OCI-LY3 (cell line): ENCODE measurements around the gene RIN3.

ENCODE experiments used
- H2AFZ ChIP-seq: fragments of 200-600, 300-600 bp; shearing (Covaris generic); 2 replicates; pipeline ENCODE4 v1.6.0; 2014; ENCODE audit warnings: antibody characterized with exemption, low read depth, low read length
- H3K27ac ChIP-seq: fragments of 200-600, 300-600 bp; sonication (generic); 2 replicates; pipeline ENCODE4 v1.5.1; 2014; ENCODE audit warnings: mild to moderate bottlenecking, low read length, moderate library complexity, mixed read lengths
- H3K27me3 ChIP-seq: fragments of 200-600, 300-600 bp; sonication (generic); 2 replicates; pipeline ENCODE4 v1.6.1; 2014; ENCODE audit warnings: low read depth, low read length, mixed read lengths
- H3K36me3 ChIP-seq: fragments of 200-600, 300-600 bp; sonication (generic); replicated peaks from 2 replicates; pipeline ENCODE3; 2014; ENCODE audit warnings: low read depth, low read length, mixed read lengths
- H3K4me1 ChIP-seq: fragments of 300-600, 200-600 bp; sonication (generic); 2 replicates; pipeline ENCODE4 v1.6.1; 2014; ENCODE audit warnings: low read length, mixed read lengths
- H3K4me2 ChIP-seq: fragments of 200-600, 300-600 bp; sonication (generic); 2 replicates; pipeline ENCODE4 v1.6.1; 2014; ENCODE audit warnings: low read length, mixed read lengths
- H3K4me3 ChIP-seq: fragments of 300-600, 200-600 bp; sonication (generic); 2 replicates; pipeline ENCODE4 v1.5.1; 2014; ENCODE audit warnings: antibody characterized with exemption, mild to moderate bottlenecking, low read length, moderate library complexity
- H3K79me2 ChIP-seq: fragments of 300-600, 200-600 bp; shearing (Covaris generic); 2 replicates; pipeline ENCODE4 v1.6.1; 2014; ENCODE audit warnings: mild to moderate bottlenecking, low read length, mixed read lengths
- H3K9ac ChIP-seq: fragments of 300-600, 200-600 bp; shearing (Covaris generic); 2 replicates; pipeline ENCODE4 v1.6.0; 2014; ENCODE audit warnings: mild to moderate bottlenecking, low read length, moderate library complexity
- H3K9me3 ChIP-seq: fragments of 200-600, 300-600 bp; shearing (Covaris generic); 2 replicates; pipeline ENCODE4 v1.6.1; 2014; ENCODE audit warnings: low read length, mixed read lengths; ENCODE audit not compliant: insufficient read depth
- H4K20me1 ChIP-seq: fragments of 200-600, 300-600 bp; sonication (generic); 2 replicates; pipeline ENCODE4 v1.6.1; 2016; ENCODE audit warnings: low read length, mixed read lengths; ENCODE audit not compliant: insufficient read depth
- EZH2phosphoT487 ChIP-seq: fragments of 200-600 bp; shearing (Covaris generic); IDR thresholded peaks from 2 replicates; pipeline ENCODE4 v1.6.1; 2018; ENCODE audit warnings: antibody characterized with exemption, mixed run types, low read depth
- TF ChIP-seq, protein P1 (sequence below): fragments of 200-600, 300-600 bp; sonication (generic); IDR thresholded peaks from 2 replicates; pipeline ENCODE4 v1.5.1; 2014; ENCODE audit warnings: antibody characterized with exemption, low read length, low read depth

RIN3 gene

GRCh38 chr14:92616178-92616577, 102.6 kb downstream of the RIN3 start:
- TF ChIP-seq EZH2phosphoT487, result no peak
- TF ChIP-seq, protein P1, sequence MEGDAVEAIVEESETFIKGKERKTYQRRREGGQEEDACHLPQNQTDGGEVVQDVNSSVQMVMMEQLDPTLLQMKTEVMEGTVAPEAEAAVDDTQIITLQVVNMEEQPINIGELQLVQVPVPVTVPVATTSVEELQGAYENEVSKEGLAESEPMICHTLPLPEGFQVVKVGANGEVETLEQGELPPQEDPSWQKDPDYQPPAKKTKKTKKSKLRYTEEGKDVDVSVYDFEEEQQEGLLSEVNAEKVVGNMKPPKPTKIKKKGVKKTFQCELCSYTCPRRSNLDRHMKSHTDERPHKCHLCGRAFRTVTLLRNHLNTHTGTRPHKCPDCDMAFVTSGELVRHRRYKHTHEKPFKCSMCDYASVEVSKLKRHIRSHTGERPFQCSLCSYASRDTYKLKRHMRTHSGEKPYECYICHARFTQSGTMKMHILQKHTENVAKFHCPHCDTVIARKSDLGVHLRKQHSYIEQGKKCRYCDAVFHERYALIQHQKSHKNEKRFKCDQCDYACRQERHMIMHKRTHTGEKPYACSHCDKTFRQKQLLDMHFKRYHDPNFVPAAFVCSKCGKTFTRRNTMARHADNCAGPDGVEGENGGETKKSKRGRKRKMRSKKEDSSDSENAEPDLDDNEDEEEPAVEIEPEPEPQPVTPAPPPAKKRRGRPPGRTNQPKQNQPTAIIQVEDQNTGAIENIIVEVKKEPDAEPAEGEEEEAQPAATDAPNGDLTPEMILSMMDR, result no peak
- H3K4me2 ChIP-seq, result no peak overlapping the region
- H3K27me3 ChIP-seq, result no peaks in the 10 kb centered on the region
- H3K79me2 ChIP-seq, result no peaks in the 10 kb centered on the region
- no peaks in the 10 kb centered on the region for H4K20me1 ChIP-seq
- no peak overlapping the region for H3K27ac ChIP-seq
- H3K4me1 ChIP-seq, result peaks cover 23% of the 10 kb centered on the region
- no peak overlapping the region for H3K9ac ChIP-seq
- H3K4me3 ChIP-seq, result no peak overlapping the region
- H3K36me3 ChIP-seq, result no peaks in the 10 kb centered on the region
- no peaks in the 10 kb centered on the region for H3K9me3 ChIP-seq
- no peak overlapping the region for H2AFZ ChIP-seq

- TF ChIP-seq, protein P1, result no peak
- no peak for TF ChIP-seq EZH2phosphoT487
- Histone ChIP-seq H3K9ac (no peak overlapping the region), H3K36me3 (peaks cover 3% of the 10 kb centered on the region), H3K27ac (no peak overlapping the region), H4K20me1 (no peaks in the 10 kb centered on the region), H3K4me2 (no peak overlapping the region), H3K4me3 (no peak overlapping the region), H3K27me3 (no peaks in the 10 kb centered on the region), H3K79me2 (no peaks in the 10 kb centered on the region), H2AFZ (no peak overlapping the region), H3K9me3 (peaks cover 5% of the 10 kb centered on the region; the same call in 1 of the 2 replicates), H3K4me1 (peaks cover 23% of the 10 kb centered on the region)
Observed at GRCh38 chr14:92617581-92617980, 104.0 kb downstream of the RIN3 start.

GRCh38 chr14:92619671-92620456, 106.3 kb downstream of the RIN3 start:
- no peaks in the 10 kb centered on the region for H3K27me3 ChIP-seq
- no peak overlapping the region for H3K4me2 ChIP-seq
- no peak overlapping the region for H3K9ac ChIP-seq
- no peak overlapping the region for H3K4me3 ChIP-seq
- TF ChIP-seq EZH2phosphoT487, result no peak
- TF ChIP-seq, protein P1, result no peak
- H3K27ac ChIP-seq, result no peak overlapping the region
- H4K20me1 ChIP-seq, result no peaks in the 10 kb centered on the region
- H3K79me2 ChIP-seq, result no peaks in the 10 kb centered on the region
- H2AFZ ChIP-seq, result no peak overlapping the region
- peaks cover 10% of the 10 kb centered on the region; the same call in 1 of the 2 replicates for H3K9me3 ChIP-seq
- peaks cover 3% of the 10 kb centered on the region for H3K36me3 ChIP-seq
- peaks cover 13% of the 10 kb centered on the region for H3K4me1 ChIP-seq

- Histone ChIP-seq H2AFZ (no peak overlapping the region), H3K4me3 (no peak overlapping the region), H4K20me1 (no peaks in the 10 kb centered on the region), H3K9me3 (peaks cover 13% of the 10 kb centered on the region), H3K79me2 (no peaks in the 10 kb centered on the region), H3K36me3 (peaks cover 5% of the 10 kb centered on the region), H3K9ac (no peak overlapping the region), H3K4me1 (no peaks in the 10 kb centered on the region), H3K27ac (no peak overlapping the region), H3K27me3 (no peaks in the 10 kb centered on the region), H3K4me2 (no peak overlapping the region)
- TF ChIP-seq, protein P1, result no peak
- no peak for TF ChIP-seq EZH2phosphoT487
Observed at GRCh38 chr14:92622311-92622710, 108.7 kb downstream of the RIN3 start.
